ENCODE results near the gene PHAF1. TPM values are rescaled to one million over a fixed set of nuclear protein-coding genes. Genes with fewer than 3 reads are reported as not detected.

PHAF1 gene
- 1 to 10 TPM; 7.8 to 8.4 TPM for total RNA-seq

DNA sequence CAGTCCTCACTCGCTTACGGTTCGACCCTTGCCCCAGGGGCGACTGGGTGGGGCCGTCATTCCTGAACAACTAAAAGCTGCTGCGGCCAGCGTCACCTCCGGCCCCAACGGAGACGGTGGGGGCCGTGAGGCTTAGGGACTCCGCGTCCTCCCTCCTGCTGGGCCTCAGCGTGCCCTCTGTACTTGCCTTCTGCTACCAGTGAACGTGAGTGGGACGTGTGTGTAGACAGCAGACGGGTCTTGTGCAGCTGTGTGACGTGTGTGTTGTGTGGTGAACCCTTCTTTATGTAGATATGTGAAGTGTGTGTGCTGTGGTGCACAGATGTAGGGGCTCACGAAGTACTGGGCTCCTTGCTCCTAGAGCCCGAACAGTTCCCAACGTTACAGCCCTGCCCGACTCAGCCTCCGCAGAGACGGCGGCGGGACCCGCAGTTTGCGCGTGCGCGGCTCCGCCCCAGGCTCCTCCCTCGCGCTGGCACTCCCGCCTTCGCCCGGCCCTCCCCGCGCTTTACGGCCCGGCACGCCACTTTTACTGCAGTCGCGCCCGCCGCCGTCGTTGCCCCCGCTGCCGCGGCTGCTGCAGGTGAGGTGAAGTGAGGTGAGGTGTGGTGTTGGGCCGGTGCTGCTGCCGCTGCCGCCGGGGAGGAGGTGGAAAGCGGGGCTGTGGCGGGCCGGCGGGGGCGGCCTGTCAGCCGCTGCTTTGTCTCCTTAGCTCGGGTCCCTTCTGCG lies at the start of gene PHAF1:
Gene PHAF1, plus strand, starts transcription at position 535 of the 729 bp plus-strand sequence. CDS start 235 bp downstream, outside the sequence.
- Mint-ChIP-seq H3K36me3 (ENCODE audit: low read depth) (no peaks in the 10 kb centered on the region), H3K27ac (no peak within 1 kb of the TSS), H3K9me3 (no peaks in the 10 kb centered on the region), H3K4me3 (peak within 1 kb of the TSS; percentile 94), H3K4me1 (ENCODE audit: low read depth) (peaks cover 27% of the 10 kb centered on the region), H3K27me3 (ENCODE audit: low read depth) (no peaks in the 10 kb centered on the region)
- peak; percentile 95 for DNase-seq
- CTCF ChIA-PET: interaction anchor here (1.5 to 1.8 kb wide), 2 partner anchors 8 to 44 kb away, joined by 5 read pairs; no protein-coding TSS in a partner anchor
- intact Hi-C loops (cut with micrococcal nuclease): loop anchor here (2.0 kb wide), 3 partner anchors 51 to 137 kb away; partner anchors contain the start of gene FHOD1

DNA sequence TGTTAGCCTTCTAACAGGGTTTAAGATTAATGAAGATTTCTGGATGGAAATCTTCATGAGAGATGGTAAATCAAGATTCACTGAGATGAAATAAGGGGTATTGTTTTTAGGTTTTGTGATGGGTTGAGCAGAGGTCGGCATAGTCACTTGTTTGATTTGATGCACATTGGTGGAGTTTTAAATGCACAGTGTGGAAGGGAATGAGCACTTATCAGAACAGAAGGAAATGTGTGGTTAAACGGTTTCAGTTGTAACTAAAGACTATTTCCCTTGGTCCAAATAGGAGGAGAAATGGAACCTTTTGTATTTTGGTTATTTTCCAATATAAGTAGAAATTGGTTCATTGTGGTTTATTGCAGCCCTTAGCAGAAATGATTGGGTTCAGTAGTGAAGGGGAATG lies 46.7 kb upstream of the PHAF1 start:
- intact Hi-C loops (cut with micrococcal nuclease): no loop called here
- Mint-ChIP-seq H3K4me3 (no peak overlapping the region), H3K27me3 (ENCODE audit: low read depth) (no peaks in the 10 kb centered on the region), H3K9me3 (no peaks in the 10 kb centered on the region), H3K4me1 (ENCODE audit: low read depth) (peaks cover 14% of the 10 kb centered on the region), H3K27ac (no peak overlapping the region), H3K36me3 (ENCODE audit: low read depth) (peaks cover 8% of the 10 kb centered on the region)
- CTCF ChIA-PET: no interaction called here
- no peak for DNase-seq

DNA sequence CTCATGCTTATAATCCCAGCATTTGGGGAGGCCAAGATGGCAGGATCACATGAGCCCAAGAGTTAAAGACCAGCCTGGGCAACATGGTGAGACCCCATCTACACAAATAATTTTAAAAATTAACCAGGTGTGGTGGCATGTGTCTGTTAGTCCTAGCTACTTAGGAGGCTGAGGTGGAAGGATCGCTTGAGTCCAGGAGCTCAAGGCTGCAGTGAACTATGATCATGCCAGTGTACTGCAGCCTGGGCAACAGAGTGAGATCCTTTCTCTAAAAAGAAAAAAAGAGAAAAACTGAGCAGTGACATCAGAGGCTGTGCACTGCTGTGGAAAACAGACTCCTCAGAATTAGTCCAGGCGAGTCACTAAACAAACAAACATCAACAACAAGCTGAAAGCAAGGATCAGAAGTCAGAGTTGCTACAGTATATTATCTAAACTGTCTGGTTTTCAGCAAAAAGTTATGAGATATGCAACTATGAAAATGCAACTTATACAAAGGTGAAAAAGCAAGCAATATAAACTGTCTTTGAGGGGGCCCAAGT lies 41.5 kb upstream of the PHAF1 start:
- Mint-ChIP-seq H3K27ac (no peak overlapping the region), H3K4me3 (no peak overlapping the region), H3K4me1 (ENCODE audit: low read depth) (no peaks in the 10 kb centered on the region), H3K27me3 (ENCODE audit: low read depth) (no peaks in the 10 kb centered on the region), H3K9me3 (no peaks in the 10 kb centered on the region), H3K36me3 (ENCODE audit: low read depth) (peaks cover 8% of the 10 kb centered on the region)
- CTCF ChIA-PET: interaction anchor here (0.6 to 0.8 kb wide), 2 partner anchors 15 to 701 kb away, joined by 4 to 5 read pairs; no protein-coding TSS in a partner anchor
- no peak for DNase-seq
- intact Hi-C loops (cut with micrococcal nuclease): no loop called here

DNA sequence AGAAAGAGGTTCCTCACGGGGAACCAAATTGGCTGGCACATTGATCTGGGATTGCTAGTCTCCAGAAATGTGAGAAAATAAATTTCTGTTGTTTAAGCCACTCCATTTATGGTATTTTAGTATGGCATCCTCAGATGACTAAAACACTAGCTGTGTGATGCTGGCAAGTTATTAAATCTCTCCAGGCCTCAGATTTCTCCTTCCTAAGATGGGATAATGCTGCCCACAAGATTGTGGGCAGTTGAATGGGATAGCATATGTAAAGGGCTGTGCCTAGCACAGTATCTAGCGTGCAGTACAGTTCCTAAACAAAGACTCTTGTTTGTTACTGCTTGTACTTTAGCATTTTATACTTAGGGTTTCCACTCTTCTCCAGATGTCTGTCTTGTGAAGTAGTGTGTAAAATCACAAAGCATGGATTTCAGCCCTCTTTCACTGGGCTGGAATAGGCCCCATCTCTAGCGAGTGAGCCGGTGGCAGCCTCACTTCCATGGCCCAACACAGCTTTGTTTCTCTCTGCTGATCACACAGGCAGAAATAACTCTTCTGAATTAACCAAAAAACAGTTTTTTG lies 38.2 kb upstream of the PHAF1 start:
- Mint-ChIP-seq H3K36me3 (ENCODE audit: low read depth) (peaks cover 11% of the 10 kb centered on the region), H3K27ac (no peak overlapping the region), H3K9me3 (no peaks in the 10 kb centered on the region), H3K4me3 (no peak overlapping the region), H3K4me1 (ENCODE audit: low read depth) (no peaks in the 10 kb centered on the region), H3K27me3 (ENCODE audit: low read depth) (no peaks in the 10 kb centered on the region)
- DNase-seq: no peak
- intact Hi-C loops (cut with micrococcal nuclease): no loop called here
- CTCF ChIA-PET: no interaction called here

GRCh38 chr16:67075331-67075730 lies 34.4 kb upstream of the PHAF1 start:
- Mint-ChIP-seq H3K4me3 (no peak overlapping the region), H3K36me3 (ENCODE audit: low read depth) (peaks cover 5% of the 10 kb centered on the region), H3K9me3 (no peaks in the 10 kb centered on the region), H3K27ac (no peak overlapping the region), H3K27me3 (ENCODE audit: low read depth) (no peaks in the 10 kb centered on the region), H3K4me1 (ENCODE audit: low read depth) (no peaks in the 10 kb centered on the region)
- no peak for DNase-seq
- intact Hi-C loops (cut with micrococcal nuclease): no loop called here
- CTCF ChIA-PET: interaction anchor here (1.6 kb wide), 1 partner anchor 57 kb away, joined by 5 read pairs; no protein-coding TSS in a partner anchor

DNA sequence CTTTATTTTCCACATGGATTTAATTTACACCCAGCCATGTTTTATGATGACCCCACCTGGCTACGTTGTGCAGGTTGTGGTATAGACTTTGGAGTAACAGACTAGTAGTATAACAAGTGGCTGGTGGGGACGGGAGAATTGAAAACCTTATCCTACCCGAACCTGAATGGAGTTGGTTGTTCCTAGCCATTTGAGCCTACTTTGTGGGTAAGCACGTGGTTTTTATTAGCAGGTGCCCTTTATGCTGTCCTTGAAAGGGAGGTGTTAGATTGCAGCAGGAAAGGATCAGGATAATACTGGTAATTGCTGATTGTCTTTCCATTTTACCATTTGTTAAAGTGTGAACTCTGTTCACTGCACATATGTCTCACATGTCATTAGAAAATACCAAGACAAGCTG lies 31.9 kb upstream of the PHAF1 start:
- H3K36me3 Mint-ChIP-seq (ENCODE audit: low read depth): peaks cover 7% of the 10 kb centered on the region
- no peaks in the 10 kb centered on the region for H3K27me3 Mint-ChIP-seq (ENCODE audit: low read depth)
- H3K4me1 Mint-ChIP-seq (ENCODE audit: low read depth): no peaks in the 10 kb centered on the region
- intact Hi-C loops (cut with micrococcal nuclease): no loop called here
- CTCF ChIA-PET: no interaction called here
- no peak overlapping the region for H3K4me3 Mint-ChIP-seq
- no peak overlapping the region for H3K27ac Mint-ChIP-seq
- no peaks in the 10 kb centered on the region for H3K9me3 Mint-ChIP-seq
- DNase-seq: no peak

GRCh38 chr16:67082100-67082499 lies 27.6 kb upstream of the PHAF1 start:
- intact Hi-C loops (cut with micrococcal nuclease): no loop called here
- no peak overlapping the region for H3K4me3 Mint-ChIP-seq
- H3K27me3 Mint-ChIP-seq (ENCODE audit: low read depth): no peaks in the 10 kb centered on the region
- H3K36me3 Mint-ChIP-seq (ENCODE audit: low read depth): peaks cover 9% of the 10 kb centered on the region
- no peaks in the 10 kb centered on the region for H3K4me1 Mint-ChIP-seq (ENCODE audit: low read depth)
- no peak overlapping the region for H3K27ac Mint-ChIP-seq
- no peaks in the 10 kb centered on the region for H3K9me3 Mint-ChIP-seq
- no peak for DNase-seq
- CTCF ChIA-PET: interaction anchor here (0.5 to 1.0 kb wide), 6 partner anchors 10 to 127 kb away, joined by 3 to 6 read pairs (median 4); no protein-coding TSS in a partner anchor

DNA sequence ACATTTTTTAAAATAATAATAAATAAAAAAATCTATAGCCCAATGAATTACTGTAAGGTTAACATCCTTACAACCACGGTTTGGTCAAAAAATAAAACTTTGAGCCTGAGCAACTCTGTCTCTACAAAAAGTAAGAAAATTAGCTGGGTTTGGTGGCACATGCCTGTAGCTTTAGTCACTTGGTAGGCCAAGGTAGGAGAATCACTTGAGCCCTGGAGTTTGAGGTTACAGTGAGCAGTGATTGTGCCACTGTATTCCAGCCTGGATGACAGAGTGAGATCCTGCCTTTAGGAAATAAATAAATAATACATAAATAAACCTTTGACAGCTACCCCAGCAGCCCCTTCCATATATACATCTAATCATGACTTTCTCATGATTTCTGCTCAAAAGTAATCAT lies 26.9 kb upstream of the PHAF1 start:
- intact Hi-C loops (cut with micrococcal nuclease): no loop called here
- H3K4me1 Mint-ChIP-seq (ENCODE audit: low read depth): no peaks in the 10 kb centered on the region
- no peak overlapping the region for H3K27ac Mint-ChIP-seq
- no peak for DNase-seq
- H3K27me3 Mint-ChIP-seq (ENCODE audit: low read depth): no peaks in the 10 kb centered on the region
- H3K36me3 Mint-ChIP-seq (ENCODE audit: low read depth): peaks cover 7% of the 10 kb centered on the region
- H3K4me3 Mint-ChIP-seq: no peak overlapping the region
- no peaks in the 10 kb centered on the region for H3K9me3 Mint-ChIP-seq
- CTCF ChIA-PET: interaction anchor here (0.9 to 1.0 kb wide), 2 partner anchors 10 to 65 kb away, joined by 3 to 4 read pairs; no protein-coding TSS in a partner anchor

- CTCF ChIA-PET: no interaction called here
- peaks cover 7% of the 10 kb centered on the region for H3K36me3 Mint-ChIP-seq (ENCODE audit: low read depth)
- intact Hi-C loops (cut with micrococcal nuclease): no loop called here
- no peak overlapping the region for H3K4me3 Mint-ChIP-seq
- H3K27me3 Mint-ChIP-seq (ENCODE audit: low read depth): no peaks in the 10 kb centered on the region
- DNase-seq: no peak
- H3K4me1 Mint-ChIP-seq (ENCODE audit: low read depth): peaks cover 2% of the 10 kb centered on the region
- H3K27ac Mint-ChIP-seq: no peak overlapping the region
- H3K9me3 Mint-ChIP-seq: no peaks in the 10 kb centered on the region
Measured at GRCh38 chr16:67084345-67085028, 25.3 kb upstream of the PHAF1 start.

- intact Hi-C loops (cut with micrococcal nuclease): no loop called here
- Mint-ChIP-seq H3K36me3 (ENCODE audit: low read depth) (peaks cover 6% of the 10 kb centered on the region), H3K9me3 (no peaks in the 10 kb centered on the region), H3K27me3 (ENCODE audit: low read depth) (no peaks in the 10 kb centered on the region), H3K27ac (no peak overlapping the region), H3K4me3 (no peak overlapping the region), H3K4me1 (ENCODE audit: low read depth) (peaks cover 2% of the 10 kb centered on the region)
- no peak for DNase-seq
- CTCF ChIA-PET: interaction anchor here (0.7 to 1.9 kb wide), 4 partner anchors 14 to 381 kb away, joined by 3 to 7 read pairs (median 4); no protein-coding TSS in a partner anchor
Measured at GRCh38 chr16:67086822-67087221, 22.9 kb upstream of the PHAF1 start.

GRCh38 chr16:67087291-67087690 lies 22.4 kb upstream of the PHAF1 start:
- CTCF ChIA-PET: interaction anchor here (0.6 to 1.9 kb wide), 4 partner anchors 34 to 380 kb away, joined by 3 to 7 read pairs (median 3); no protein-coding TSS in a partner anchor
- DNase-seq: no peak
- H3K4me3 Mint-ChIP-seq: no peak overlapping the region
- H3K27me3 Mint-ChIP-seq (ENCODE audit: low read depth): no peaks in the 10 kb centered on the region
- intact Hi-C loops (cut with micrococcal nuclease): no loop called here
- peaks cover 6% of the 10 kb centered on the region for H3K36me3 Mint-ChIP-seq (ENCODE audit: low read depth)
- no peak overlapping the region for H3K27ac Mint-ChIP-seq
- no peaks in the 10 kb centered on the region for H3K9me3 Mint-ChIP-seq
- peaks cover 6% of the 10 kb centered on the region for H3K4me1 Mint-ChIP-seq (ENCODE audit: low read depth)

GRCh38 chr16:67087803-67088202 lies 21.9 kb upstream of the PHAF1 start:
- intact Hi-C loops (cut with micrococcal nuclease): no loop called here
- no peaks in the 10 kb centered on the region for H3K27me3 Mint-ChIP-seq (ENCODE audit: low read depth)
- H3K36me3 Mint-ChIP-seq (ENCODE audit: low read depth): peaks cover 6% of the 10 kb centered on the region
- DNase-seq: no peak
- H3K4me1 Mint-ChIP-seq (ENCODE audit: low read depth): peaks cover 6% of the 10 kb centered on the region
- CTCF ChIA-PET: interaction anchor here (0.5 to 1.9 kb wide), 3 partner anchors 46 to 97 kb away, joined by 3 to 7 read pairs (median 4); no protein-coding TSS in a partner anchor
- no peaks in the 10 kb centered on the region for H3K9me3 Mint-ChIP-seq
- no peak overlapping the region for H3K4me3 Mint-ChIP-seq
- H3K27ac Mint-ChIP-seq: no peak overlapping the region
